ENCODE data around the gene METTL5. TPM values are rescaled to one million over a fixed set of nuclear protein-coding genes. Genes with fewer than 3 reads are reported as not detected.
"Not testable (repeated sequence)": the region's sequence is repeated elsewhere in the genome, so short reads cannot be mapped to it uniquely, and the experiment has no call there.

METTL5 gene
- total RNA-seq, 1 donor from 2014 or later: 55.7 TPM

DNA sequence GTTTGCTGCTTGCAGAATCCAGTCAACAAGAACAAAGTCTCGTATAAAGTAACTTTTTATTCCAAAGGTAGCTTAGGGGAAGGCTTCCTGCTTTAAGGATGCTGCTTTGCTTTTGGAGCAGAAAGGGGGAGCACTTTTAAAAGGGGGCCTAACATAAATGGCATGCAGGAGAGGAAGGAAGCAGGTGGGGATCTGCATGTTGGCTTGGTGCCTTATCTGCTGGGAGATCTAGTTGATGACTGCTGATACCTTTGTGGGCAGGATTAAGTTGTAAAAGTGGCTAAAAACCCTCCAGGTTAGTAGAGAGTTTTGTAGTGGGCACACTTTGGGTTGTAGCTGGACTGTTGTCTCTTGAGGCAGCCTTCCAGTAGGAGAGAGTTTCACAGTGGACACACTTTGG, 25.0 kb upstream of the METTL5 start:
- no peak for DNase-seq (ENCODE audit: low read depth, low spot score)
- TF ChIP-seq, protein P1, sequence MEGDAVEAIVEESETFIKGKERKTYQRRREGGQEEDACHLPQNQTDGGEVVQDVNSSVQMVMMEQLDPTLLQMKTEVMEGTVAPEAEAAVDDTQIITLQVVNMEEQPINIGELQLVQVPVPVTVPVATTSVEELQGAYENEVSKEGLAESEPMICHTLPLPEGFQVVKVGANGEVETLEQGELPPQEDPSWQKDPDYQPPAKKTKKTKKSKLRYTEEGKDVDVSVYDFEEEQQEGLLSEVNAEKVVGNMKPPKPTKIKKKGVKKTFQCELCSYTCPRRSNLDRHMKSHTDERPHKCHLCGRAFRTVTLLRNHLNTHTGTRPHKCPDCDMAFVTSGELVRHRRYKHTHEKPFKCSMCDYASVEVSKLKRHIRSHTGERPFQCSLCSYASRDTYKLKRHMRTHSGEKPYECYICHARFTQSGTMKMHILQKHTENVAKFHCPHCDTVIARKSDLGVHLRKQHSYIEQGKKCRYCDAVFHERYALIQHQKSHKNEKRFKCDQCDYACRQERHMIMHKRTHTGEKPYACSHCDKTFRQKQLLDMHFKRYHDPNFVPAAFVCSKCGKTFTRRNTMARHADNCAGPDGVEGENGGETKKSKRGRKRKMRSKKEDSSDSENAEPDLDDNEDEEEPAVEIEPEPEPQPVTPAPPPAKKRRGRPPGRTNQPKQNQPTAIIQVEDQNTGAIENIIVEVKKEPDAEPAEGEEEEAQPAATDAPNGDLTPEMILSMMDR (conservative IDR thresholded peaks at IDR 0.05): no peak
- no peaks in the 10 kb centered on the region for H3K9me3 Mint-ChIP-seq
- no peak overlapping the region for H3K4me3 Mint-ChIP-seq
- no peaks in the 10 kb centered on the region for H3K27me3 Mint-ChIP-seq (ENCODE audit: low read depth)
- H3K36me3 Mint-ChIP-seq (ENCODE audit: low read depth): peaks cover 21% of the 10 kb centered on the region
- H3K4me1 Mint-ChIP-seq: no peaks in the 10 kb centered on the region
- no peak overlapping the region for H3K27ac Mint-ChIP-seq (ENCODE audit: unreplicated experiment)

DNA sequence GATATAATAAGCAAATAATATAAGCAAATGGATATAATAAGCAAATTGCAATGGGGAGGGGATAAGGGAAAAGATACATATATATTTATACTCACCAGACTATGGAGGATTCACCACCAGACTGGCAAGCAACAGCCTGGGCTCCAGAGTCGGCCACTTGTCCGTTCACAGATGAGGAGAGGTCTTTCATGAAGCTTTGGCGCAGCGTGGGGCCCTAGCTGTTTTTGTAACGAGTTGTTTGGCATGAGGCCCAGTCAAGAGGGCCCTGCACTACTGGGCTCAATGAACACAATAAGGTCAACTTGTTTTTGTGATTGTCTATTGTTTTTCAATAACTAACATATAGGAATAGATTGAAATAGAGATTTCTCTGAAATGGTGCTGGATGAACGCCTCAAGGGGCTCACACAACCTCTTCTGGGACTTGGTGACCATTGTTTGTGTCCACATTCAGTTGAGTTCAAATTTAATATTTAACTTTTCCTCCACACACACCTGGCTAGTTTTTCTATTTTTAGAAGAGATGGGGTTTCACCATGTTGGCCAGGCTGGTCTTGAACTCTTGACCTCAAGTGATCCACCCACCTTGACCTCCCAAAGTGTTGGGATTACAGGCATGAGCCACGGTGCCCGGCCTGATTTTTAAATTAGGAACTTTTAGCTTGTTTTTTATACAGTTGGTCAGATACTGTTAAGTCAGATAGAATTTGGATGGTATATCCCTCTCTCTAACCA, 24.4 kb upstream of the METTL5 start:
- not testable (repeated sequence) for H3K27ac Mint-ChIP-seq (ENCODE audit: unreplicated experiment); H3K9me3 Mint-ChIP-seq; DNase-seq (ENCODE audit: low read depth, low spot score); H3K4me3 Mint-ChIP-seq; H3K4me1 Mint-ChIP-seq; H3K27me3 Mint-ChIP-seq (ENCODE audit: low read depth)
- H3K36me3 Mint-ChIP-seq (ENCODE audit: low read depth): peaks cover 21% of the 10 kb centered on the region

DNA sequence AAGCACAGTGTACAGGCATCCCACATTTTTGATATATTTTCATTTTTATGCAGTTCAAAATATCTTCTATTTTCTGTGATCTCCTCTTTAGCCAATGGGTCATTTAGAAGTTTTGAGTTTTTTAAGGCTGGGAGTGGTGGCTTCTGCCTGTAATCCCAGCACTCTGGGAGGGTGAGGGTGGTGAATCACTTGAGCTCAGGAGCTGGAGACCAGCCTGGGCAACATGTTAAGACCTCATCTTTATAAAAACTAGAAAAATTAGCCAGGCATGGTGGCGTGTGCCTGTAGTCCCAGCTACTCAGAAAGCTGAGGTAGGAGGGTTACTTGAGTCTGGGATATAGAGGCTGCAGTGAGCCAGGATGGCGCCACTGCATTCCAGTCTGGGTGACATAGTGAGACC, 20.3 kb upstream of the METTL5 start:
- Mint-ChIP-seq H3K27me3 (ENCODE audit: low read depth) (no peaks in the 10 kb centered on the region), H3K27ac (ENCODE audit: unreplicated experiment) (no peak overlapping the region), H3K4me1 (peaks cover 6% of the 10 kb centered on the region), H3K36me3 (ENCODE audit: low read depth) (peaks cover 27% of the 10 kb centered on the region), H3K4me3 (no peak overlapping the region), H3K9me3 (no peaks in the 10 kb centered on the region)
- TF ChIP-seq, protein P1 (conservative IDR thresholded peaks at IDR 0.05): no peak
- DNase-seq (ENCODE audit: low read depth, low spot score): no peak

DNA sequence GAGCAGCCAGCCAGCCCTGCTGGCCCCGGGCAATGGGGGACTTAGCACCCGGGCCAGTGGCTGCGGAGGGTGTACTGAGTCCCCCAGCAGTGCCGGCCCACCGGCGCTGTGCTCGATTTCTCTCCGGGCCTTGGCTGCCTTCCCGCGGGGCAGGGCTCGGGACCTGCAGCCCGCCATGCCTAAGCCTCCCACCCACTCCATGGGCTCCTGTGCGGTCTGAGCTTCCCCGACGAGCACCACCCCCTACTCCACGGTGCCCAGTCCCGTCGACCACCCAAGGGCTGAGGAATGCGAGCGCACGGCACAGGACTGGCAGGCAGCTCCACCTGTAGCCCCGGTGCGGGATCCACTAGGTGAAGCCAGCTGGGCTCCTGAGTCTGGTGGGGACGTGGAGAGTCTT, 16.9 kb upstream of the METTL5 start:
- H3K4me1 Mint-ChIP-seq: peaks cover 15% of the 10 kb centered on the region
- not testable (repeated sequence) for H3K27ac Mint-ChIP-seq (ENCODE audit: unreplicated experiment); H3K27me3 Mint-ChIP-seq (ENCODE audit: low read depth); DNase-seq (ENCODE audit: low read depth, low spot score); H3K4me3 Mint-ChIP-seq; H3K9me3 Mint-ChIP-seq
- peaks cover 20% of the 10 kb centered on the region for H3K36me3 Mint-ChIP-seq (ENCODE audit: low read depth)

DNA sequence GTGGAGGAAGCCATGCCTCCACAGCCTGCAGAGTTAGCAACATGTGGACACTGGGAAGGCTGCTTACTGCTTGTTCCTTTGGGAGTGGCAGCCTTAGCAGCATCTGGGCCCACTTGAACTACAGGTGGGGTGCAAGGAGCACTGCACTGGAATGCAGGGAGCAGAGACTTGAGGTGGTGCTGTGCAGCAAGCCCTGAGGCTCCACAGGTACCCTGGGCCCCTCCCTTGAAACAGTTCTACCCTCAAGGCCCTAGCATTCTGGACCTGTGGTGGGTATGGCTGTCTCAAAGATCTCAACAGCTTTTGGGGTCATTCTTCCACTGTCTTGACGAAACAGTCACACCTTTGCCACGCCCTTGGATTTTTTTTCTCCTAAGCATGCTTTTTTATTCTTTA, 16.0 kb upstream of the METTL5 start:
- Mint-ChIP-seq H3K4me1 (peaks cover 15% of the 10 kb centered on the region), H3K9me3 (no peaks in the 10 kb centered on the region), H3K27me3 (ENCODE audit: low read depth) (no peaks in the 10 kb centered on the region), H3K27ac (ENCODE audit: unreplicated experiment) (no peak overlapping the region), H3K4me3 (no peak overlapping the region), H3K36me3 (ENCODE audit: low read depth) (peaks cover 20% of the 10 kb centered on the region)
- TF ChIP-seq, protein P1 (conservative IDR thresholded peaks at IDR 0.05): no peak
- no peak for DNase-seq (ENCODE audit: low read depth, low spot score)

DNA sequence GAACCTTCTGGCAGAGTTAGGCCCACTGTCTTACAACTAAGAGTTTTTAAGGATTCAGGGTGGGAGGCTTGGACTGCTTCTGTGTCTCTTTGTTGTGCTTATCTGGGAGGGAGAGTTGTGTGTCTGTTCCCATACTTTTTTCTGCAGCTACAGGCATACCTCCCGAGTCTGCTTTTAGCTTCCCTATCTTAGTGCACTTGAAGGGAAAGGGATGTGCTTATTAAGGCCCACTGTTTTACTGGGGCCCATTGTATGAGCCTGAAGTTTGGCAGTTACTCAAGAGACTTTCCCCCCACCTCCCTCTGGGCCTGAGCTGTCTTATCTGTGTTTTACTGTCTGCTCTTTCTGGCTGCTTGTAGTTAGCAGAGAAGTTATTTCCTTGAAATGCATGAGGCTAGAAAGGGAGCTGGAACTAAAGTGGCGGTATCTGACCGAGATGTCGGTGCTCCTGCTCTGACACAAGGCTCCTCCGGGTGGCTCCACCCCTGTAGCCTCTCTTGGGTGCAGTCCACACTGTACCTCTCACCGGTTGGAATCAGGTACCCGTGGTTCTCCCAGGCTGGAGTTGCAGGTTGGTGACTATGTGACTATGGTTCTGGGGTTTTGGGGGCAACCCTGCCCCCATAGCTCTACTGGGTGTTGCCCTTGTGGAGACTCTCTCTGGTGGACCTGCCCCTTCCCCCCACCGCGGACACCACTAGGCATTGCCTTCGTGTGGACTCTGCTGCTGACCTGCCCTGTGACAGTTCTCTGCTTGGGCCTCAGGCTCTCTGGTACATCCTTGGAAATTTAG, 15.4 kb upstream of the METTL5 start:
- no peak overlapping the region for H3K4me3 Mint-ChIP-seq
- no peak for DNase-seq (ENCODE audit: low read depth, low spot score)
- H3K27ac Mint-ChIP-seq (ENCODE audit: unreplicated experiment): peak overlapping the region; percentile 69

More for the DNA sequence above, 15.4 kb upstream of the METTL5 start:
- Mint-ChIP-seq H3K9me3 (no peaks in the 10 kb centered on the region), H3K36me3 (ENCODE audit: low read depth) (peaks cover 20% of the 10 kb centered on the region), H3K27me3 (ENCODE audit: low read depth) (no peaks in the 10 kb centered on the region), H3K4me1 (peaks cover 15% of the 10 kb centered on the region)
- TF ChIP-seq, protein P1 (conservative IDR thresholded peaks at IDR 0.05): no peak

Measured in neural crest cell (in vitro differentiated cells).